Kidney capillary endothelial cell (primary cell): Measurements from ENCODE around the gene OGFOD3.
"Not testable (repeated sequence)": the region's sequence is repeated elsewhere in the genome, so short reads cannot be mapped to it uniquely, and the experiment has no call there.

ENCODE experiments used
- DNase-seq: peaks from one replicate; pipeline ENCODE4 v3.0.0-alpha.2; 2018; ENCODE audit warnings: low spot score

Gene OGFOD3

DNA sequence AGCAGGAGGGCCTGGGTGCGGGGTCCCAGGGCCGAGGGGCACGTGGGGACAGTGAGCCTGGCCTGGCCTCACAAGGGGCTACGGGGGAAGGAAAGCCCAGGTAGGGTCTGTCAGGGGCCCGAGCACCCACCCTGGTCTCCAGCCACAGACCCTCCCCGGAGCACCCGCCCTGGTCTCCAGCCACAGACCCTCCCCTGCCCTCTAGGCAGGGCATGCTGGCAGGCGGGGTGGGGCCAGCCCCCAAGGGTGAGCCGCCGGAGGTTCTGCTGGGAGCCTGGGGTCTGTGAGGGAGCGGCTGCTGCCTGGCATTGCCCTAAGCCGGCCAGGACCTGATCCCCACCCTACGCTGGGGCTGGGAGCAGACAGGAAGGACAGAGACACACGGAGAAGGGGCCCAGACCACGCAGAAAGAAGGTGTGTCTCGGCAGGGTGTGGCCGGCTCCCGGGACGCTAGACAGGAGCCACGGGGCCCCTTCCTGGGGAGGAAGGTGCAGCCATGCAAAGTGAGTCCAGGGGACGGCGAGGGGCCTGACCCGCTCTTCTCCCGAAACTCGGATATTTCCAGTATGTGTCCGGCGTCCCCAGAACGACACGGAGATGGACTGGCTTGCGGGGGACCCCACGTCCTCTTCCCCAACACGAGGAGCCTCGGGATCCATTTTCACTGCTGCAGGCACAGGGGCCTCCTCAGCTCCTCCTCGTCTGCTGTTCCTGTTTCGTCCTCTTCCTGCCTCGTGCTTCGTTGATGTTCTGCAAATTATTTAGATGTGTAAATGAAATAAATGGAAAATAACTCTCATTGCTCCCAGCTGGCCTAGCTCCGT is 31.3 kb downstream of the OGFOD3 start:
- no peak for DNase-seq

DNA sequence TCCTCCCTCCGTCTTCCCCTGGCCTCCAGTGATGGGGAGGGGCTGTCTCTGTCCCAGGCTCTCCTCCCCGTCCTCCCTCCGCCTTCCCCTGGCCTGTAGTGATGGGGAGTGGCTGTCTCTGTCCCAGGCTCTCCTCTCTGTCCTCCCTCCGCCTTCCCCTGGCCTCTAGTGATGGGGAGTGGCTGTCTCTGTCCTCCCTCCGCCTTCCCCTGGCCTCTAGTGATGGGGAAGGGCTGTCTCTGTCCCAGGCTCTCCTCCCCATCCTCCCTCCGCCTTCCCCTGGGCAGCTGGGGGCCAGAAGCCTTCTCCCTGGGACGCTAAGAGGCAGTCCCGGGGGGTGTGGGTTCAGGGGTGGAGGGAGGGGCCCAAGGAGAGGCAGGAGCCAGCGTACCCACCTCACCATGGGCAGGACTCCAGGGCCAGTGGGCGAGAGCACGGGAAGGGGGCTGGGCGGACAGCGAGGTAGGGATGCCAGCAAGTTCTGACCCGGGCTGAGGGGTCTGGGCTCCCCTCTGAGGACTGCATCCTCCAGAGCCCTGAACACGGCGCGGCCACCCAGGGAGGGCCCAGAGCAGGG is 32.0 kb downstream of the OGFOD3 start:
- DNase-seq: no peak

DNA sequence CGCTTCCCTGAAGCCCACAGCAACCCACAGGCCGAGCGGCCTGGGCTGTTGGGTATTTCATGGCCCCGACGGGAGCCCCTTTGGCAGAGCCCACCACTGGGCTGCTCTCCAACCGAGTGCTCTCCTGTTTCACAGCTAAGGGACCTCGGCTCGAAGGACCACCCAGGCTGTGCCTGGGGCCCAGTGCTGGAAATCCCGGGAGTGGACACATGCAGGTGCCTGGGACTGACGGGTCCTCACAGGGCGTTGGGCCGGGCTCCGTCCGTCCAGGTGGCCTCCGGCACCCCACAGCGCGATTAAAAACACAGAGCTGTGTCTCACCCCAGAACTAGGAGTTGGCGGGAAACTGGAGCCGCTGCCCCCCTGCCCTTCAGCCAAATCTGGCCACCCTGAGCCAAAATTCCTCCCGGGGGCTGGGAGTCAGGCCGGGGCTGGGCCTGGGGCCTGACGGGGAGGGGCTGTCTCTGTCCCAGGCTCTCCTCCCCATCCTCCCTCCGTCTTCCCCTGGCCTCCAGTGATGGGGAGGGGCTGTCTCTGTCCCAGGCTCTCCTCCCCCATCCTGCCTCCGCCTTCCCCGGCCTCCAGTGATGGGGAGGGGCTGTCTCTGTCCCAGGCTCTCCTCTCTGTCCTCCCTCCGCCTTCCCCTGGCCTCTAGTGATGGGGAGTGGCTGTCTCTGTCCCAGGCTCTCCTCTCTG is 32.7 kb downstream of the OGFOD3 start:
- DNase-seq: no peak

DNA sequence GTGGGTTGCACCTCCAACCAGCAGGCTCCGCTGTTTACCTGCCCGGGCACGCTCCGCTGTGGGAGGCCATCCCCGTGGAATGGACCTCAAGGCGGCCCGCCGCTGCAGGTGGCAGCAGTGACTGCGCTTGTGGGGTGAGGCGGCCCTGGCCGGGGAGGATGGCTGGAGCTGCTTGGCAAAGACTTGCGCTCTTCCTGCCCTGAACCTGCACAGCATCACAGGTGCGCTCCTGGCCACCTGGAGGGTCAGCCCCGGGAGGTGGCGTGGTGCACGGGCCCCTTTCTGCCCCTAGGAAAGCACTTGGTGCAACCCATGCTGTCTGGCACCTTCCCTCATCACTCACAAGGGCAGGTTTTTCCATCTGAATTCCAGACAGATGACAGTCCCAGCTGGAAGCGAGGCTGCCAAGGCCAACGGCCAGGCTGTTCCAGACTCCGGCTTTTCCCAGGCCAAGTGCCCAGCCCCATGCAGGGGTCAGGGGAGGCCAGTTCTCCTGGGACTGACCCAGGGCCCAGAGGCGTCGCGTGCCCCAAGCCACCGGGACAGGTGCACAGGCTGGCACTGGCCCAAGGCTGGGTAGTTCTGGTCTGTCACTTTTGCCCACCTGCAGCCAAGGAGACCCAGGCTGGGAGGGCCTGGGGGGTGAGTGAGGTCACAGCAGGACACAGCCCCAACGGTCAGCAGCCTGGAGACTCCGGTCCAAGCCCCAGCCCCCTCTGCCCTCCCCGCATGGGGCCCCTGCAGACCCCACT is 33.5 kb downstream of the OGFOD3 start:
- DNase-seq: no peak

DNA sequence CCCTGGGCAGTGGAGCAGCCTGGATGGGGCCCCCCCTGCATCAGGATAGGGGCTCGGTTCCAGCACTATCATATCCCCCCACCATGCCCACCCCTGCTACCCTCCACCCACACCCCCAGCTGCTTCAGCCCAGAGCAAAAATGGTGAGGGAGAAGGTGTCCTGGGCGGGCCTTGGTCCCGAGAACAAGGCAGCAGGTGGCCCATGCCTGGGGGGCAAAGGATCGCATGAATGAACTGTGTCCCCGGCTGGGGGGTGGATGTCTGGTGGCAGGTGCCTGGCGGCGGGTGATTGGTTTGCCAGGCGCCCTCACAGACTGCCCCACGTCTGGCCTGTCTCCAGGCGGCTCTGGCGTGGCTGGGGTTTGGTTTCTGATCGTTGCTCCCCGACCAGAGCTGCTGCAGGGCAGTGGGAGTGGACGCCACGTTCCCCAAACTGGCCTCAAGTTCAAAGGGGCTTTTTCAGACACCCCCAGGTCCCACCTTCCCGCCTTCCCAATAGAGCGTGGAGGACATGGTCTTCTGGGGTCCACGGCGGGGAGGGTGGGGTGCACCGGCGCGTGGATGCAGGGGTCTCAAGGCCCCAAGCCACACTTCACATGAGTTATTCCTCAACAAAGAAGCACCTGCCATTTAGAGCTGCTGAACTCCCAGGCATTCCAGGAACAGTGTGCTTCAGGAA is 34.2 kb downstream of the OGFOD3 start:
- DNase-seq: no peak

DNA sequence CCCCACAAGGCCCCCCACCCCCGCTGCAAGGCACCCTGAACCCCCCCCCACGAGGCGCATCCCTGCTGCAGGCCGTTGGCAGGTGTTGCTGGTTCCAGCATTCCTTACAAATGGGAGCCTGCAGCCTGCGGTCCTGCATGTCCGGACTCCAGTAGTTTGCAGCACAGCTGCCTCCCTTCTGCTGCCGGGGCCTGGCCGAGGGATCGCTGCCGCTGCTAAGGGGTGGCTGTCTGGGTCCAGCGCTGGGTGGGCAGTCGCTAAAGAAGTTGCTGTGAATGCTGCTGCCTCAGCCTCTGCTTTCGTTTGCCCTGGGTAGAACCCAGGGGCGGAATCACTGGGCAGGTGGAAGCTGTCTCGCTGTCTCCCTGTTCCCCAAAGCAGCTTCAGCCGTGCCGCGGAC is 35.0 kb downstream of the OGFOD3 start:
- DNase-seq: no peak

DNA sequence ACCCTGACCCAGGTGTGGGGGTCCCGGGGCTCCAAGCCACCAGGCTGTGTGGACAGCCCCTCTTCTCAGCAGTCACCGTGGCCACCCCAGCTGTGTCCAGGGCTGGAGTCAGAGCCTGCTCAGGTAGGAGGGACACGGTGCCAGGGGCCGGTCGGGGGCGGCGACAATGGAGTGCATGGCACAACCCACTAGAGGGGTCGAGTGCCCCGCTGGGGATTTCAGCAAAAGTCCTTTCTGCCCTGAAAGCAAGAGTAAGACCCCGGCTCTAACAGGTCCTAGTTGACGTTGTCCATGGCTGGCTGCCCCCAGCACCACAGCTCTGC is 35.5 kb downstream of the OGFOD3 start:
- no peak for DNase-seq

DNA sequence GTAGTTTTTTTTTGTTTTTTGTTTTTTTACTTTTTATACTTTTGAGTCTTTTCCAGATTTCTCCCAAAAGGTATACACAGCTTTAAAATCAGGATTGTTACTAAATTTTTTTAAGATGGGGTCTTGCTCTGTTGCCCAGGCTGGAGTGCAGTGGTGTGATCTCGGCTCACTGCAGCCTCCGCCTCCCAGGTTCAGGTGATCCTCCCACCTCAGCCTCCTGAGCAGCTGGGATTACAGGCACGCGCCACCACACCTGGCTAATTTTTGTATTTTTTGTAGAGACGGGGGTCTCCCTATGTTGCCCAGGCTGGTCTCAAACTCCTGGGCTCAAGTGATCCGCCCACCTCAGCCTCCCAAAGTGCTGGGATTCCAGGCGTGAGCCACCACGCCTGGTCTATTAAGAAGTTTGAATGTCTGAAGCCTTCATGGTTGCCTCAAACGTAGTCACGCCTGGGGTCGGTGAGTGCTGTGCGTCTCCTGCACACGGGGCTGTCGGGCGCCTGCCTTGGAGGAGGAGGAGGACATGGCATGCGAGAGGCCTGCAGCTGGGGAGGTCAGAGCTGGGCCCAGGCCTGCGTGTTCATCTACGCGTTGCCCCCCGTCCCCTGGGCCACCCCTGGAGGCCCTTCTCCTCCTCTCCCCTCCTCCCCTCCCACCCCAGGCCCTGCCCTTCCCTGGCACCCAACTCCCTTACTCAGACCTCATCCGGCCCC is 36.0 kb downstream of the OGFOD3 start:
- not testable (repeated sequence) for DNase-seq

DNA sequence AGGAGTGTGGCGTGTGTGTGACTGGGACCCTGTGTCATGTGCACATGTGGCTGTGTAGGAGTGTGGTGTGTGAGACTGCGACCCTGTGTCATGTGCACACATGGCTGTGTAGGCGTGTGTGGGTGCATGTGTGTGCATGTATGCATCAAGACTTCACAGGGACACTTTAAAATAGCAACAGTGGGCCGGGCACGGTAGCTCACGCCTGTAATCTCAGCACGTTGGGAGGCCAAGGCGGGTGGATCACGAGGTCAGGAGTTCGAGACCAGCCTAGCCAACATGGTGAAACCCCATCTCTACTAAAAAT is 36.7 kb downstream of the OGFOD3 start:
- not testable (repeated sequence) for DNase-seq

DNA sequence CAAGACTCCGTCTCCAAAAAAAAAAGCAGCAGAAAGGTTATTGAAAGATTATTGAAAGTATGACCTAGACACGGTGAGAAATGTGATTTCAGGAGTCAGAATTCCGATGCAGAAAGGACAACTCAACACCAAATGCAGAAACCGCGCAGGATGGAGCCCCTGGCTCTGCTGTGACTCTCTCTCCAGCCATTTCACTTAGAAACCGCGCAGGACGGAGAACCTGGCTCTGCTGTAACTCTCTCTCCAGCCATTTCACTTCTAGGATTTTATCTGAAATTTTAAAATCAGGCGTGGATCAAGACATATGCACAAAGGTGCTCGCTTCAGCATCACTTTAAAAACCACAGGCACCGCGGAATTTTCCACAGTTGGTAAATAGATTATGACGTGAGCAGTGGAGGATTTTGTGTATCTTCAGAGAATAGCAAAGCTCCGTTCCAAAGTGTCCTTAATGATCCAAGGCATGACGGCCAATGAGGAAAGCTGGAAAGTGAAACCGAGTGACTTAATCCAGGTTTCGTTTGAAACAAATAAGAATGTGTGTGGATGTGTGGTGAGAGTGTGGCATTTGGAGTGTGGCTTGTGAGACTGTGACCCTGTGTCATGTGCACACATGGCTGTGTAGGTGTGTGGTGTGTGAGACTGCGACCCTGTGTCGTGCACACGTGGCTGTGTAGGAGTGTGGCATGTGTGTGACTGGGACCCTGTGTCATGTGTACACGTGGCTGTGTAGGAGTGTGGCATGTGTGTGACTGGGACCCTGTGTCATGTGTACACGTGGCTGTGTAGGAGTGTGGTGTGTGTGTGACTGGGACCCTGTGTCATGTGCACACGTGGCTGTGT is 37.3 kb downstream of the OGFOD3 start:
- no peak for DNase-seq

DNA sequence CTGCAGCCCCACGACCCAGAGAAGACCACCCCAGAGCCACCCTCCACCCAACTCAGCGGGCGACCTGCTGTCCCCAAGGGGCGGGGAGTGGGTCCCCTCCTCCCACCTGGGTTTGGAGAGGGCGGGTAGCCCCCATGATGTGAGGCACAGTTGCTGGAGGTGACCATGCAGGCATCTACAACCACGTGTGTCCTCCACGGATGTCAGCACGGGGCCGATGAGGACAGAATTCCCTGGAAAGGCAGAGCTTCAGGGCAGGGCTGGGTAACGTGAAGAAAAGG is 39.7 kb downstream of the OGFOD3 start:
- no peak for DNase-seq

DNA sequence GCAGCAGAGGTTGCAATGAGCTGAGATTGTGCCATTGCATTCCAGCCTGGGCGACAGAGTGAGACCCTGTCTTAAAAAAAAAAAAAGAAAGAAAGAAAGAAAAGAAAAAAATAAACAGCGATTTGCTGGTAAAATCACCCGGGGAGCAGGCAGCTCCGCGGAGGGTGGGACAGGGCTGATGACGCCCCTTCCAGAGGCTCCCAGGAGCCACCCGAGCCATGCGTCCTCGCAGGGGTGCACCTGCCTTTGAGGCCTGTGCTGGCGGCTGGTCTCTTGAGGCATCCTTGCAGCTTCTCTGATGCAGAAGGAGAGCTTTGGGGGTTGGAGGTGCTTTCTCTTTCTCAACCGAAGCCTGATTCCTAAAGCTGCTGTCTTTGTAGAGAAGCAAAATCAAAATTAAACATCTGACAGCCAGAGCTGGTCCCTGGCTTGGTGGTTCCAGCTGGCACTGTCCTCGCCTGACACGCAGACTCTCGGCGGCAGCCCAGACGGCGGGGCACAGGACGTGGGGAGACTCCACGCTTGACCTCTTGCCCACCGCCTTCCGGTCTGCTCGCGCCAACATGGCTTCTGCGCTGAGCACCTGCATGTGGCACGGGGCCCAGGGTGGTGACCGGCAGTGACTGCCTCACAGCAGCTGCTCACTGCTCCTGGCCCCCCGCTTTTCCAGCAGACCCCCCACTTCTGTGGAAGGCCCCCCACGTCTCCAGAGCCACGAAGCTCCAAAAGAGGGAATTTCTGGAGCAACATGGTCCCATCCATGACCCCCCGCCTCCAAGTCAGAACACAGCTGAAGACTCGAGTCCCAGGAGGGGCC is 40.3 kb downstream of the OGFOD3 start:
- no peak for DNase-seq

DNA sequence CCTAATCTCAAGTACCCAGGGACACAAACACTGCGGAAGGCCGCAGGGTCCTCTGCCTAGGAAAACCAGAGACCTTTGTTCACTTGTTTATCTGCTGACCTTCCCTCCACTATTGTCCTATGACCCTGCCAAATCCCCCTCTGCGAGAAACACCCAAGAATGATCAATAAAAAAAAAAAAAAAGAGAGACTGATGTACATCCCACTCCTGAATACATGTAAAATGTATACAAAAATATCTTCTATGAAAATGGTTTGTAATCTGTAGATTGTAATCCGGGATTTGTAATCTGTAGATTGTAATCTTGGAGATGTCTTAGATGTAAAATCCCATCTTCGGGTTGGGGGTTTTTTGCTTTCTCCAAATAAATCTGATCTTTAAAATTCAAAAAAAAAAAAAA is 41.1 kb downstream of the OGFOD3 start:
- not testable (repeated sequence) for DNase-seq

DNA sequence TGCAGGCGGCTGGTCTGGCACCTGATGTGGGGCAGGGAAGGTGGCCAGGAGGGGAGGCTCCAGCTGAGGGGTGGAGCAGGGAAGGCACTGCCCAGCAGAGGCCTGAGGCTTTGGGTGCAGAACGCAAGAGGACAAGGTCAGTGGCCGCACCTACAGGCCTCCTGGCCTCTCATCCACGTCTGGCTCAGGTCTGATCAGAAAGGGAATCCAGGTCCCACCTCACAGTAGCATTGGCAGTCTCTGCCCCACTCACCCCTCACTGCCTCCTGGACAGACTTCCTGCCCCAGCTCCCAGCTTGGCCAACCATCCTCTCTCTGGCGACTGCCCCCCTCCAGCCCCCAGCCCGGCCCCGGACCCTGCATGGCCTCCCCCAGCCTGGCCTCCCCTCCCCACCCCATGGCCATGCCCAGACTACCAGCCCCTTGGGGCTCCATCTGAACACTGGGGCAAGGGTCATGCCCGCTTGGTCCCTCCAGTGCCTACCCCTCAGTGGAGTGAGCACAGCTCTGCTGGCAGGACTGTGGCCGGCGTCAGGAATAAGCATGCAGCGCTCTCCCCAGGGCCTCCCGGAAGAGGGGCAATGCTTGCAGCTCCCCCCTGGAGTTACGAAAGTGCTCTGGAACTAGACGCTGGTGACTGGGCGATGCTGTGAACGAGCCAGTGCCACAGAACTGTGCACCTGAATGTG is 42.2 kb downstream of the OGFOD3 start:
- DNase-seq: no peak

DNA sequence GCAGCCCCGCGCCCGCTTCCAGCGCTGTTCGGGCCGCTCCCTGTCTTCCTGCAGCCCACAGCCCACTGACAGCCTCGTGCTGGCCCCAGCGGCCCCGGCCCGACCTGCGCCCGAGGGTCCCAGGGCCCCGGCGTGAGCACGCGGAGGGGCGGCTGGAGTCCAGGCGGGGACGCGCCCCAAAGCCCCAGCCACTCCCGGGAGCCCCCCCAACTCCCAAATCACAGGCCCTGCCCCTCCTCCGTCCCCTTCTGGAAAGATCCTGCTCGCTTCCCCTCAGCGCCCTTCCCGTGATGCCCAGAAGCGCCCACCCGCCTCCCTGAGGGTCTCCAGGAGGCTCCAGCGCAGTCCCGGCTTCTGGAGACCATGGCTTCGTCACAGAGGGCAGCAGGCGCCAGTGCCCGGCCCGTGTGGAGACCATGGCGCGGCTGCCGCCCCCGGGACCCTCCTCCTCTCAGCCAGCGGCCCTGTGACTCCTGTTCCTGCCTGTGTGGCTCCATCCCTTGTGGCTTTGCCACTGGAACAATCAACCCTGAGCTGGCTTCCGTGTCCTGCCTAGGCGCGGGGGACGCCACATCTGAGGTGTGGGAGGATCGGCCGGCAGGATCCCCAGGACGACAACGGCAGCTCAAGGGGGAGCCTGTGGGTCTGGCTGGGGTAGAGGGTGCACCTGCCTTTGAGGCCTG is 42.9 kb downstream of the OGFOD3 start:
- no peak for DNase-seq

DNA sequence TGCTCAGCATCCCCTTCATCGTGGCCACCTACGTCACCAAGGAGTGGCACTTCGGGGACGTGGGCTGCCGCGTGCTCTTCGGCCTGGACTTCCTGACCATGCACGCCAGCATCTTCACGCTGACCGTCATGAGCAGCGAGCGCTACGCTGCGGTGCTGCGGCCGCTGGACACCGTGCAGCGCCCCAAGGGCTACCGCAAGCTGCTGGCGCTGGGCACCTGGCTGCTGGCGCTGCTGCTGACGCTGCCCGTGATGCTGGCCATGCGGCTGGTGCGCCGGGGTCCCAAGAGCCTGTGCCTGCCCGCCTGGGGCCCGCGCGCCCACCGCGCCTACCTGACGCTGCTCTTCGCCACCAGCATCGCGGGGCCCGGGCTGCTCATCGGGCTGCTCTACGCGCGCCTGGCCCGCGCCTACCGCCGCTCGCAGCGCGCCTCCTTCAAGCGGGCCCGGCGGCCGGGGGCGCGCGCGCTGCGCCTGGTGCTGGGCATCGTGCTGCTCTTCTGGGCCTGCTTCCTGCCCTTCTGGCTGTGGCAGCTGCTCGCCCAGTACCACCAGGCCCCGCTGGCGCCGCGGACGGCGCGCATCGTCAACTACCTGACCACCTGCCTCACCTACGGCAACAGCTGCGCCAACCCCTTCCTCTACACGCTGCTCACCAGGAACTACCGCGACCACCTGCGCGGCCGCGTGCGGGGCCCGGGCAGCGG is 43.6 kb downstream of the OGFOD3 start:
- DNase-seq: no peak

DNA sequence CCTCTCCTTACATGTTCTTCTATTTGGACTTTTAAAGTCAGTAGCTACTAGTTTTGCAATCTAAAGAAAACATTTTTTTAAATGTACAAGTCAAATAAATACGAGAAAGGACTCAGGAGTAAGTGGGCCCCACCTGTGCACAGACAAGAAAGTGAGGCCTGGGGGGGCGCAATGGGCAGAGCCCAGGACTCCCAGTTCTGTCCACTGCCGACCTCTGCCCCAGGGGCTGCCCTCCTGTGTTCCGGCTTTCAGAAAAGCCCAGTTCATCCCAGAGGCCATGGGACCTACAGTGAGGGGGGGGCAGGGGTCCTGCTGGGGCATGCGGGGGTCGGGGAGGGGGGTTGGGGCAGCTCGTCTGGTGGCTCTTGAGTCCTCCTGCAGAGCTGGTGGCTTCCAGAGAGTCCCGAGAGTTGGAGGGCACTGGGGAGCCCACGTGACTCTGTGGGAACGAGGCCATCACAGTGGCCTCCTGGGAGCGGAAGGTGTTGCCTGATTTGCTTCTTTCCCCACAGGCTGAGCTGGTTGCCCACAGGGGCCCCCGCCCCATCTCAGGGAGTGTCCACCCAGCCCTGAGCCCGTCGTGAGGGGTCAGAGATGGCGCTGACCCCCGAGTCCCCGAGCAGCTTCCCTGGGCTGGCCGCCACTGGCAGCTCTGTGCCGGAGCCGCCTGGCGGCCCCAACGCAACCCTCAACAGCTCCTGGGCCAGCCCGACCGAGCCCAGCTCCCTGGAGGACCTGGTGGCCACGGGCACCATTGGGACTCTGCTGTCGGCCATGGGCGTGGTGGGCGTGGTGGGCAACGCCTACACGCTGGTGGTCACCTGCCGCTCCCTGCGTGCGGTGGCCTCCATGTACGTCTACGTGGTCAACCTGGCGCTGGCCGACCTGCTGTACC is 44.4 kb downstream of the OGFOD3 start:
- no peak for DNase-seq
